22Rv1 (cell line): ENCODE measurements around the gene POC1A.
A peak's percentile ranks its signal among the peaks of the same experiment; 100 is the strongest.

Experiments used
- H3K27ac ChIP-seq: fragments of 450-650 bp; 2 replicates; pipeline ENCODE4 v1.5.1; 2017
- ZFX ChIP-seq: fragments of 450-650 bp; IDR thresholded peaks from 2 replicates; pipeline ENCODE4 v1.6.1; 2017; ENCODE audit warnings: antibody characterized with exemption, borderline replicate concordance
- TF ChIP-seq, protein P1 (sequence below): fragments of 450-650 bp; IDR thresholded peaks from 2 replicates; pipeline ENCODE4 v1.5.1; 2017; ENCODE audit warnings: mild to moderate bottlenecking

Gene POC1A

DNA sequence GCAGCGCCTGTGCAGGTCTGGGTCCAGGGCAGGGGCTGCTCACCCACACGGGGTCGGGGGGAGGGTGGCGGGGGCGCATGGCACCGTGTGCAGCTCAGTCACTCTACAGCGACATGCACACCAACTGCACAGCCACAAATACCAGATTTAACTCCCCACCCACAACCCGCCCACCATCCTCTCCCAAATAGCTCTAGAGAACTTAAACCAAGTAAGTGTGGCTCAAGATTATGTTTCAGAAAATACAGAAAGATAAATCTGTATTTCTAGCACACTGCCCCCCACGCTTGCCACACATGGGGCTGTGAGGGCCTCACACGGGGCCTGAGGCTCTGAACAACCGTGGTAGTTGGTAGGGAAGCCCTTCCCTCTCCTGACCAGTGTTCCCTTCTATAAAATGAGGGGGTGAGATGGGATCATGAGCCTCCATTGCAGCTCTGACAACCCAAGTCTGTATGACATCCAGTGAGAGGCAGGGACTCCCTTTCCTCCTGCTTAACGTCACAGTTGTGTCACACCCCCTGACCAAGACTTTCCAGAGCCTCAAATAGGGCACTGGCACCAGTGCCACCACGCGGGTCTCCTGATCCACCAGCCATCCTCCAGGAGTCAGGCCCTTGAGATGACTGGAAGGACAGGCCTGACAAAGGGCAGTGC is 23.1 kb downstream of the POC1A start:
- TF ChIP-seq, protein P1, sequence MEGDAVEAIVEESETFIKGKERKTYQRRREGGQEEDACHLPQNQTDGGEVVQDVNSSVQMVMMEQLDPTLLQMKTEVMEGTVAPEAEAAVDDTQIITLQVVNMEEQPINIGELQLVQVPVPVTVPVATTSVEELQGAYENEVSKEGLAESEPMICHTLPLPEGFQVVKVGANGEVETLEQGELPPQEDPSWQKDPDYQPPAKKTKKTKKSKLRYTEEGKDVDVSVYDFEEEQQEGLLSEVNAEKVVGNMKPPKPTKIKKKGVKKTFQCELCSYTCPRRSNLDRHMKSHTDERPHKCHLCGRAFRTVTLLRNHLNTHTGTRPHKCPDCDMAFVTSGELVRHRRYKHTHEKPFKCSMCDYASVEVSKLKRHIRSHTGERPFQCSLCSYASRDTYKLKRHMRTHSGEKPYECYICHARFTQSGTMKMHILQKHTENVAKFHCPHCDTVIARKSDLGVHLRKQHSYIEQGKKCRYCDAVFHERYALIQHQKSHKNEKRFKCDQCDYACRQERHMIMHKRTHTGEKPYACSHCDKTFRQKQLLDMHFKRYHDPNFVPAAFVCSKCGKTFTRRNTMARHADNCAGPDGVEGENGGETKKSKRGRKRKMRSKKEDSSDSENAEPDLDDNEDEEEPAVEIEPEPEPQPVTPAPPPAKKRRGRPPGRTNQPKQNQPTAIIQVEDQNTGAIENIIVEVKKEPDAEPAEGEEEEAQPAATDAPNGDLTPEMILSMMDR, result no peak
- no peak for TF ChIP-seq ZFX
- no peak overlapping the region for H3K27ac ChIP-seq

DNA sequence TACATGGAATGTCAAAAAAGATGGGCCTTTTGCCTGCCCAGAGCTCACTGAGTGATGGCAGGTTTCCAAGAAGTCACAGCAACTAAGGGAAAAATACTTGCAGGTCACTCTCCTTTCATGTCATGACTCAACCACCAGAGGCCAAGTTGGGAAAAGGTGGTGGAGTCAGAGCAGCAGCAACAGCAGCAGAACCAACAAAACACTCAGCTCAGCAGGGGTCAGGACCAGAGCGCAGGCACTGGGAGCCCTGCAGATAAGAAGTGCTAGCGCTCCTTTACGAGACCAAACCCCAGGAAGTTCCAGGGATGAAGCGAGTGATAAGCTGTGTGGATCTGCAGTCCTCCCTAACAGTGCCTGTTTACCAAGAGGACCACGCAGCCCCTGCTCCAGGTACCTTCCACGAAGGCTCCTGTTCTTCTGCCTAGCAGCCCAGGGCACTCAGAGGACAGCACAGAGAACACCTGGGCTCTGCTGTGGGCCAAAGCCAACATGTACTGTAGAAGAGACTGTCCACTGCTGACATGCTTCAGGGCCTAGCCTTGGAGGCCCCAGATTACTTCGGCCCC is 26.0 kb downstream of the POC1A start:
- no peak overlapping the region for H3K27ac ChIP-seq
- TF ChIP-seq ZFX, result no peak
- TF ChIP-seq, protein P1, result no peak

DNA sequence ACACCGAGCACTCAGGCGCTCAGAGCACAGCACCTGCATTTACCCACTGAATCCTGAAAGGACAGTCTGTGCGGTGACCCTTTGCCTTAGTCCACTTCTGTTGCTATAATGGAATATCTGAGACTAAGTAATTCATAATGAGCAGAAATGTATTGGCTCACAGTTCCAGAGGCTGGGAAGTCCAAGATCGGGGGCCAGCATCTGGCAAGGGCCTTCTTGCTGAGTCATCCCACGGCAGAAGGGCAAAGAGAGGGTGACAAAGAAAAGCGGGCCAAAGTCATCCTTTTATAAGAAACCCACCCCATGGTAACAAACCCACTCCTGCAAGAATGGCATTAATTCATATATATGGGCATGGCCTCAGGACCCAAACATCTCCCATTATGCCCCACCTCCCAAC is 27.7 kb downstream of the POC1A start:
- H3K27ac ChIP-seq, result no peak overlapping the region

DNA sequence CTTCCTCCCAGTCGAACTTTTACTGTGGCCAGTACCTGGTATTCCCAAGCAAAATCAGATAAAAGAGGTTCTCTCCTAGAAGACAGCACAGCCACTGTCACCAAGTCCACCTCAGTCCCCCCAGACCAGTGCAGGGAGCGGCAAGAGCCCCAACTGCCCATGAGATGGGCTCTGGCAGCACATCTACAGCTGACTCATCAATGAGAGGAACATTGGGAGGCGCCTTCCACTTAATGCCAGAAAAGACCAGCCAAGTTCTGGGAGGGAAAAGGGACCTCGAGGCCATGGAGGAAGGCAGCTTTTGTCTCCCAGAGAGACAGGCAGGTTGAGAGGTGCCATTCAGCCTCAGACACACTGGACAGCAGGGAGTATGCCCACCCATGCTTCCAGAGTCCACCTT is 28.2 kb downstream of the POC1A start:
- H3K27ac ChIP-seq, result no peak overlapping the region
- TF ChIP-seq, protein P1, result no peak
- no peak for TF ChIP-seq ZFX

More for the DNA sequence above, 27.7 kb downstream of the POC1A start:
- TF ChIP-seq, protein P1, result no peak
- TF ChIP-seq ZFX, result no peak

DNA sequence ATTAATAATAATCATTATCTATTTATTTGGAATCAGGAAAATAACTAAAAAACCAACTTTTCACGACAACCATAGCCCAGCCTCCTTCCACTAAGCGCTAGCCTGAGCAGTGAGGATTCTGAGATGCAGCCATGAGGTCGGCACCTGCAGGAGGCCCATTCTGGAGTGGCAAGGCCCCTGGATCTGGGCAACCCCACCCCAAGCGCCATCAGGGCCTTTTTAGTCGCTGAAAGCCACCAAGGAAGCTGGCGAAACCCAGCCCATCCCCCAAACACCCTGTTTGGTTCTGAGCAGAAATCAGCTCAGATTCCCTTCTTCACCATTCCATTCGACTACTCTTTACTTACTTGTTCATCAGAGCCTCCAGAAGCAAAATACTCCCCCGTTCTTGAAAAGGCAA is 29.5 kb downstream of the POC1A start:
- no peak for TF ChIP-seq ZFX
- TF ChIP-seq, protein P1, result no peak
- no peak overlapping the region for H3K27ac ChIP-seq

DNA sequence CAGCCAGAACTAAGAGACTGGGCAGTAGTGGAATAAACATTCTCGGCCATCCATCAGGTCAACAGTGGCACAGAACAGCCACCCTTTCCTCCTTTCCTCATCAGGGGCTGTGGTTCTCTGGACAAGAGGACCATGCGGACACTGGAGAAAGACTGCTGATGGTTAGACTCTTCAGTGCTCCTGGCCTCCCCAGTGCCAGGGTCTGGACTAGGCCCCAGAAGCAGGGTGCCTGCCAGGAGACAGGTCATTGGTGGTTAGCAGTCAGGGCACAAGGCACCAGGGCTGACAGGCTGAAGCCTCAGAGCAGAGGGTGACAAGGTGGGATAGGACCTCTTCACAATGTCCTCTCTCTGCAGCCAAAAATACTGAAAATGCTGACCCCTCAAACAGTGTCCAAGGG is 30.1 kb downstream of the POC1A start:
- no peak for TF ChIP-seq ZFX
- TF ChIP-seq, protein P1, result no peak
- no peak overlapping the region for H3K27ac ChIP-seq

DNA sequence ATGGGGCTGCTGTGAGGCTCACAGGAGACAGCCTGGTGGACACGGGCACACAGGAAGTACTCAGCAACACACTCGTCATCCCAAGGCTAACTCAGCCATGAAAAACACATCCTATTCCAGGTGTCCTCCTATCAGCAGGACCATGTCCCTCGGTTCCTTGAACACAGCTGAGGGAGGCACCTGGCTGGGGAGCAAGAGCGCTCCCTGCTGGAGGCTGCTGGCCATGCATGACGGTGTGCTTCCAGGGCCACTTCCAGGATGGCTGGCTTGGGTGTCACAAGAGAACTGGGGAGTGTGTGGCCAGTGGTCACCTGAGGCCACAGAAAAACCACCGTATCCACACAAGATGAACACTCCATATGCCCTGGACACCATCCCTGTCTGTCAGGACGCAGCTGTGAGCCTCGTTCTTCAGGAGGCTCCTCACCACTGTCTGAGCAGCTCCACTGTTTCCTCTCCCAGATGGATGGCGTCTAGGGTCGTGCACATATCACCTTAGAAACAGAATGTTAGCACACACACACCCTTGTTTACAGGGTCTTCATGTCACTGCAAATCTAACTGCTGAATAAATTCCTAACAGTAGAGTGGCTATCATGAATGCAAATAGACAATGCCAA is 31.0 kb downstream of the POC1A start:
- TF ChIP-seq, protein P1, result peak; percentile 97
- TF ChIP-seq ZFX, result no peak
- H3K27ac ChIP-seq, result no peak overlapping the region
